ENCODE measurements around the gene SIRPB2.
"Not testable (repeated sequence)": the region's sequence is repeated elsewhere in the genome, so short reads cannot be mapped to it uniquely, and the experiment has no call there.

The SIRPB2 gene

DNA sequence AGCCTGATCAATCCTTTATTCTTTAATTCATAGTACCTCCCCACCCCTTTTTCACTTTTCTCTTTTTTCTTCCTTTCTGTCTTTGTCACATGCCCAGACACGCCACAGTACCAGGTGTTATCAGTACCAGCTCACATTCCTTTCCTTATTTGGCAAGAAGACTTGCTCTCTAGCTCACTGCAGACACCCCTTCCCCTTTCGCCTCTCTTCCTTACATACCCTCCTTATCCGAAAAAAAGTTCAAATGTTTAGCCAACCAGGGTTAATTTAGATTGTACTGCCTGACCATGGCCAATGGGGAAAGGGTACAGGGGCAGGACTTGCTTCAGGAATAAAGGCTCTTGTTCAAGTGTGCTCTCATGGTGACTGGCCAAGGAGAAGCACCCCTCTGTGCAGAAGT lies 9.3 kb upstream of the SIRPB2 start:
- no peak for FAIRE-seq

DNA sequence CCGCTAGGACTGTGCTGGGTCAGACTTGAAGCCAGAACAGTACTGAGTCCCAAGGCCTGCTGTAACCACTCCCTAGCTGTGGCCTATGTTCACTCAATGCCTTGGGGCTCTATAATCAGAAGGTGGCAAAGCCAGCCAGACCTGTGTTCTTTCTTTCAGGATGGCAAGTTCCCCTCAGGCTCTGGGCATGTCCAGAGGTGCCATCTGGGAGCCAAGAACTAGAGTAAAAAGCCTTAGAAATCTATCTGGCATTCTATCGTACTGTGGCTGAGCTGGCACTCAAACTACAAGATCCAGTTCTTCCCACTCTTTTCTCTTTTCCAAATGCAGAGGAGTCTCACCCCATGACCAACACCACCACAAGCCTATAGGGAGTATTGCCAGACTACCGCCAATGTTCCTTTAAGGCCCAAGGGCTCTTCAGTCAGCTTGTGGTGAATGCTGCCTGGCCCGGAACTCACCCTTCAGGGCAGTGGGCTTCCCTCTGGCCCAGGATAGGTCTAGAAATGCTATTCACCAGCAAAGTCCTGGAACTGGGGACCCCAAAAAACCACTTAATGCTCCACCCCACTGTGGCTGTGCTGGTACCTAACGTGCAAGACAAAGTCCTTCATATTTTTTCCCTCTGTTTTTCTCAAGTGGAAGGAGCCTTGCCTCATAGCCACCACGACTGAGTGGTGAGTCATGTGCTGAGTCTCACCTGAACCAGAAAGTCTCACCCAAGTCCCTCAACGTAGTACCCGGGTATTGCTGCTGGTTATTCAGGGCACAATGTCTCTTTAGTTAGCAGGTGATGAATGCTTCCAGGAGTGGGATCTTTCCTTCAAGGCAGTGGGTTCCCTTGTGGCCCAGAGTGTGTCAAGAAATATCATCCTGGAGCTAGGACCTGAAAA lies 8.6 kb upstream of the SIRPB2 start:
- FAIRE-seq (no peak), DNase-seq (ENCODE audit: insufficient read length, low spot score) (no peak)

More for the DNA sequence above, 9.3 kb upstream of the SIRPB2 start:
- no peak for DNase-seq (ENCODE audit: insufficient read length, low spot score)

DNA sequence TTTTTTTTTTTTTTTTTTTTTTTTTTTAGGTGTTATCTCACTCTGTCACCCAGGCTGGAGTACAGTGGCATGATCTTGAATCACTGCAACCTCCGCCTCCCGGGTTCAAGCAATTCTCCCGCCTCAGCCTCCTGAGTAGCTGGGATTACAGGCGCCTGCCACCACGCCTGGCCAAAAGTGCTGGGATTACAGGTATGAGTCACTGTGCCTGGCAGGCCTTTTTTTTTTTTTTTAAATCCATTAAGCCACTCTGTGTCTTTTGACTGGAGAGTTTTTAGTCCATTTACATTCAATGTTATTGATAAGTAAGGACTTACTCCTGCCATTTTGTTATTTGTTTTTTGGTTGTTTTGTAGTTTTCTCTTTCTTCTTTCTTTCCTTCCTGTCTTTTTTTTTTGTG lies 6.2 kb upstream of the SIRPB2 start:
- DNase-seq (ENCODE audit: insufficient read length, low spot score); FAIRE-seq: not testable (repeated sequence)

DNA sequence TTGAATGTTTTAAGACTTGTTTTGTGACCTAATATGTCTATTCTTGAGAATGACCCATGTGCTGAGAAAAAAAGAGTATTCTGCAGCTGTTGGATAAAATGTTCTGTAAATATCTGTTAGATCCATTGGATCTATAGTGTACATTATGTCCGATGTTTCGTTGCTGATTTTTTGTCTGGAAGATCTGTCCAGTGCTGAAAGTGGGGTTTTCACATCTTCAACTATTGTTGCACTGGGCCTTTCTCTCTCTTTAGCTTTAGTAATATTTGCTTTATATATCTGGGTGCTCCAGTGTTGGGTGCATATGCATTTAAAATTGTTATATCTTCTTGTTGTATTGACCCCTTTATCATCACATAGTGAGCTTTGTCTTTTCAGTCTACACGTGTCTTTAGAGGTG lies 5.7 kb upstream of the SIRPB2 start:
- FAIRE-seq (no peak), DNase-seq (ENCODE audit: insufficient read length, low spot score) (no peak)

DNA sequence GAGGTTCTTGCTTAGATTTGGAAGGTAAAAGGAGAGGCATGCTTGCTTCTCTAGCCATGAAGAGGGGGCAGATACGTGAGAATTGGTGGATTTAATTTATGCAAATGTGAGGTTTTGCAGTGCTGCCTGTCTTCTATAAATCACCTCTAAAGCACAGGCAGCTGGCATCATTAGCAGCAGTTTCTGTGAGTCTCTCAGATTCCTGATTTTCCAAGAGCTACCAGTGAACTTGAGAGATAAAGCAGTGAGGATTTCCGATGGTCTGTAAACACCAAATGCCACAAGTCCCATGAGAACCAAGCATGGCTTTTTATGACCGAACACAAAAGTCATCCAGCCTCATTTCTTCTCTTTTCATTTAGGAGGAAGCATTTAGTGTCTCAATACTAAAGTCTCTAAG lies 3.2 kb upstream of the SIRPB2 start:
- no peak for FAIRE-seq

DNA sequence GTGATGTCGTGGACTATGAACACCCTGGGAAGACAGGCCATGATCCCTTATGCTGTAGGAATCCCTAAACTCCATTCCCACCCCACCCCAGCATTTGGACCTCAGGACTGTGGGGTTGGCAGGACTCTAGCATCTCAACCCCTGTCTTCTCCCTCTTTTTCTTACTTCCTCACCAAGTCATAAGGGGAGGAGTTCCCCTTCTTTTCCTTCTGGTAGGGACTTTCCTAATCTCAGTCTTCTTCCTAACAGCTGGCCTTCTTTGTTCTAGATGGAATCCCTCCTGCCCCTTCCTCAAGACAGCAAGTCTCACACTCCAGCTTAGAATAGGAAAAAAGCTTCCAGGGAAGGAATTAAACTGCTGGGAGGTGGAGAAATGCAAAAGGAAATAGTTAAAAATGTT lies 2.3 kb upstream of the SIRPB2 start:
- DNase-seq (ENCODE audit: insufficient read length, low spot score): no peak

More for the DNA sequence above, 3.2 kb upstream of the SIRPB2 start:
- no peak for DNase-seq (ENCODE audit: insufficient read length, low spot score)

DNA sequence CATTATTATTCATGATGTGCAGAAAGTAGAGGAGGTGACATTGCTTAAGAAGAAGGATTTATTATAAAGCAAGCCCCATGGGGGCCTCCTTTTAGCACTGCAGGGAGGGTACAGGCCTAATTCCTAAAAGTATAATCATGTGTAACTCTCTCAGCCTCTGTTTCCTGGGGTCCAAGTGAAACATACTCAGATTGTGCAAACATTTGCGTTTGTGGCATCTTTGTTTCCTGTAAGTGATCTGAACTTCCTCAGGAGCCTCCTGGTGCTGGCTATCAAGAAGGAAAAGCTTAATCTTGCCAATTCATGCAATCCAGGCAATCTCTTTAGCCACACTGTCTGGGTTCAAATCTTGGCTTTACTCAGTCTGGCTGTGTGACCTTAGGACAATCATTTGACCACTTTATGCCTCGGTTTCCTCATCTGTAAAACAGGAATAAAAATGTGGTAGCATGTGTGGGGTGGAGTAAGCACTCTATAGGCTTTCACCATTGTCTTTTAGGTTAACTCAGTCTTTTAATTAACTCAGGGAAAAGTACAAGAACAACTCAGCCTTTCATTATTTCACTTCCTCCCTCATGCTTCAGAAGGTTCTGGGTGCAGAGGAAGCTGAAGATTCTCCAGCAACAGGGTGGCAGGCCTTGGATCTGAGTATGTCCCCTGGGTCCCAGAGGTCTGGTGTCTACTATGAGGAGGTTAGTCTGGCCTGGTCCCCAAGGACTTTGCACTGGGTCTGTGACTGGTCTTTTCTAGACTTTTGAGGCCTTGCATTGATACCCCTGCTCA lies 831 bp upstream of the SIRPB2 start:
- DNase-seq (ENCODE audit: insufficient read length, low spot score): no peak
- no peak for FAIRE-seq

More for the DNA sequence above, 2.3 kb upstream of the SIRPB2 start:
- no peak for FAIRE-seq

DNA sequence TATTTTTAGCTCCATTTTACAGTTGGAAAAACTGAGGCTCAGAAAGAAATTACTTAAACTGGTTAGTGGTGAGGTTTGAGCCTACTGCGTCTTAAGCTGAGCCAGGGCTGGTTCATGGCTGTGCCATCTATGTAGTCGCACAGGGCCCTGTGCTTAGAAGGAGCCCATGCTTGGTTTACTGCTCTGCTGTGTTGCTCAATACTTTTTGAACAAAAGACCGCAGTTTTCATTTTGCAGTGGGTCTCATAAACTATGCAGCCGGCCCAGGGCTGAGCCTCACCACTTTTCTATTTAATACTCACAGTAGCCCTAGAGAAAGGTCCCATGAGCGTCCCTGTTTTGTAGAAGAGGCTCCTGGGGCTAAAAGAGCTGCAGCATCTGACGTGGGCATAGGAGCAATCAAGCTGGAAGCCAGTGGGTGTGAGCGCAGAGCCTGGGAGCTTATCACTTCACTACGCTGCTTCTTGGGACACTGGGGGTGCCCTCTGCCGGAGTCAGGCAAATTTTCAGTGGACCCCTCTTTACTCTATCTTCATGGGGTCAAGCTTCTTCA lies 501 bp downstream of the SIRPB2 start:
- no peak for DNase-seq (ENCODE audit: insufficient read length, low spot score)
- no peak for FAIRE-seq

DNA sequence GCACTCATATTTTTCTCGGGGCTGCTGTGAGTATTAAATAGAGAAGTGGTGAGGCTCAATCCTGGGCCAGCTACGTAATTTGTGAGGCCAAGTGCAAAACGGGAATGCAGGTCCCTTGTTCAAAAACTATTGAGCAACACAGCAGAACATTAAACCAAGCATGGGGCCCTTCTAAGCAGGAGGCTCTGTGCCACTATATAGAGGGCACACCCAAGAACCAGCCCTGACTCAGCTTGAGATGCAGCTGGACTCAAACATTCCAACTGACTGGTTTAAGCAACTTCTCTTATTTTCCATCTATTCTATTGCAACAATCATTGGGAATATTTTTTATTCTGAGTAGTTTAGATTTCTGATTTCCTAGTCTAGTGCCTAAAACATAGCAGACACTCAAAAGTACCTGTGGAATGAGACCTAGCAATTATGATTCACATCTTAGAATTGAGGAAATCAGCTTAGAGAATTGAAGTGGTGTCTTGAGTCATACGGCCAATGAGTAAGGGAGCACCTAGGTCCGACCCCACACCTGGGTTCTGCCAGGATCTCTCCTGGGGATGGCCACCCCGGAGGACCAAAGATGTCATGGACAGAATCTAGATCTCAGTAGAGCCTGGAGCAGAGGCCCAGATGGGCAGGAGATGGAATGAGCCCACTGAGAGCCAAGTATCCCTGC lies 1.3 kb downstream of the SIRPB2 start:
- no peak for FAIRE-seq
- no peak for DNase-seq (ENCODE audit: insufficient read length, low spot score)

DNA sequence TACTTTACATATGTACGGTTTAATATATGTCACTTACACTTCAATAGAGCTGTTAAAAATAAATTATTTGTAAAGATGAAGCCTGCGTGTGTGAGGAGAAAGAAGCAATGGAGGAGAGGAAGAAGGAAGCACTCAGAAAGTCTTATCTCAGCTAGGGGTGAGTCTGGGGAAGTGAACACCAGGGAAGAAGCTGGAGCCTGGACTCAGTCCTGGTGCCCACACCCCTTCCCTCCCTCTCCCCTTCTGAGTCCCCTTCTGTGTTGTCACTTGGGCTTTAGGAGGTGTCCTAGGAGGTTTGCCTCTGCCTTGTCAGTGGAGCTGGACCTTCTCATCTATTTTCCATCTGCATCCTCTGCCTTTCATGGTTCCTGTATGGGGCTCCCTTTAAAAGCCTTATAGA lies 1.9 kb downstream of the SIRPB2 start:
- DNase-seq (ENCODE audit: insufficient read length, low spot score): no peak
- FAIRE-seq: no peak

DNA sequence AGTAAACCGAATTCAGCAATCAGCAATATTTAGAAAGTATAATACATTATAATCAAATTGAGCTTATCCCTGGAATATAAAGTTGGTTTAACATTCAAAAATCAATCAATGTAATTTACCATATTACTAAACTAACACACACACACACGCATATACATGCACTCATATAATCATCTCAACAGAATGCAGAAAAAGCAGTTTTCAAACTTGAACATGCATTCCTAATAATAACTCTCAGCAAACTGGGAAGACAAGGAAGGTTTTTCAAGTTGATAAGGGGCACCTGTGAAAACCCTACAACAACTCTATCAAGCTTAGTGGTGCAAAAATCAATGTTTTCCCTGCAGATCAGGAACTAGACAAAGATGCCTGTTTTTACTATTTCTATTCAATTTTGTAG lies 4.7 kb downstream of the SIRPB2 start:
- FAIRE-seq: no peak
- DNase-seq (ENCODE audit: insufficient read length, low spot score): no peak

DNA sequence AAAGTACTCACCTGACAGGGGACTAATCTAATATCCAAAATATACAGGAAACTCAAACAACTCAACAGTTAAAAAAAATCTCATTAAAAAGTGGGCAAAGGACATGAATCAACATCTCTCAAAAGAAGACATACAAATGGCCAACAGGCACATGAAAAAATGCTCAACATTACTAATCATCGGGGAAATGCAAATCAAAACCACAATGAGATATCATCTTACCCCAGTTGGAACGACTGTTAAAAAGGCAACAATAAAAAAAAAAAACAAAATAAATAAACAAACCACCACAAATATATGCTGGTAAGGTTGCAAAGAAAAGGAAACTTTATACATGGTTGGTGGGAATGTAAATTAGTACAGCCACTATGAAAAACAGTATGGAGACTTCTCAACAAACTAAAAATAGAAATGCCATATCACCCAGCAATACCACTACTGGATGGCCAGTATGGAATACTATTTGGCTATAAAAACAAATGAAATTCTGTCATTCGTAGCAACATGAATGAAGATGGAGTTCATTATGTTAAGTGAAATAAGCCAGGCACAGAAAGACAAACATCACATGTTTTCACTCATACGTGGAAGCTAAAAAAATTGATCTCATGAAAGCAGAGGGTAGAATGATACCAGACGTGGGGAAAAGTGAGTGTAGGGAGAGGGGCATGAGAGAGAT lies 6.6 kb downstream of the SIRPB2 start:
- DNase-seq (ENCODE audit: insufficient read length, low spot score) (no peak), FAIRE-seq (no peak)

DNA sequence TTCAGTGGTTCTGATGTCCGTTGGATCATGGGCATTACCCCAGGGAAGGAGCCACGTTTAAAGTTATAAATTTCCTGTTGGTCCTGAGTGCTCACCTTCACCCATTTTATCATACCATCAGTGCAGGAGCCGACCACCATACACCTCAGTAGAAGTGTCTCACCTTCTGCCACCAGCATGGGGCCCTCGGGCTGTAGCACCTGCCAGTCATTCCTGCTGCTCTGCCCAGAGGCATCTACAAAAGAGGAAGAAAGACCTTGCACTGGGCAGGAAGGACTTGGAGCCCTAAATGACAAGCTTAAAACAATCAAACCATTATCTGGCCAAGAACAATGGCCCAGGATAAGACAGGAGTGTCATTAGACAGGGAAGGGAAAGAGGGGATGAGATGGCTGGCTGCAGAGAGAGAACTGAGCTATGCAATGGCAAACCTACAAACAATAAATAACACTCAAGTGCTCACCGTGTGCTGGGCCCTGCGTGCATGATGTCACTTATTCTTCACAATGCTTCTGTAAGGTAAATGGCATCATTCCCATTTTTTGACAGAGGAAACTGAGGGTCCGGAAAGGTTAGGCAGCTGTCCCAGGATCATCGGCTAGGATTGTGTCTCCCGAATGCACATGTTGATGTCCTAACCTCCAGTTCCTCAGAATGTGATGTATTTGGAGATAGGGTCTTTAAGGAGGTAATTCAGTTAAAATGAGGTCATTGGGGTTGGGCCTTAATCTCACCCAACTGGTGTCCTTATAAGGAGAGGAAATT lies 11.2 kb downstream of the SIRPB2 start:
- no peak for FAIRE-seq

DNA sequence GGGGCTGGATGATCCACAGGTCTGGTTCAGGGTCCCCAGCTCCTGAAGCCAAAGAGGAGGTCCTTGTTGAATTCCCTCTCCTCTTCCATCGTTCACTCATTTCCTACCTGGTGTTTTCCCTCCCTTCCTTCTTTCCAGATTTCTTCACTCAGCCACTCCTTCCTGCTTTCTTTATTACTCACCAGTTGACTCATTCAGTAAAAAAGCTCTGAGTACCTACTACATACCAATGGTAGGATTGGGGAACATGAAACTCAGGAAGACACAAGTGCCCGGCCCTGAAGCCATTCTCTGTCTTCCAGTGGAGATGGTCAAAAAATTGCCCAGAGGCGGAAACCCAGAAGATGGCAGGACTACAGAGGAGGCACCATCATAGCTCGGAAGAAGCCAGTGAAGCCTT lies 12.7 kb downstream of the SIRPB2 start:
- DNase-seq (ENCODE audit: insufficient read length, low spot score) (no peak), FAIRE-seq (no peak)

More for the DNA sequence above, 11.2 kb downstream of the SIRPB2 start:
- no peak for DNase-seq (ENCODE audit: insufficient read length, low spot score)

DNA sequence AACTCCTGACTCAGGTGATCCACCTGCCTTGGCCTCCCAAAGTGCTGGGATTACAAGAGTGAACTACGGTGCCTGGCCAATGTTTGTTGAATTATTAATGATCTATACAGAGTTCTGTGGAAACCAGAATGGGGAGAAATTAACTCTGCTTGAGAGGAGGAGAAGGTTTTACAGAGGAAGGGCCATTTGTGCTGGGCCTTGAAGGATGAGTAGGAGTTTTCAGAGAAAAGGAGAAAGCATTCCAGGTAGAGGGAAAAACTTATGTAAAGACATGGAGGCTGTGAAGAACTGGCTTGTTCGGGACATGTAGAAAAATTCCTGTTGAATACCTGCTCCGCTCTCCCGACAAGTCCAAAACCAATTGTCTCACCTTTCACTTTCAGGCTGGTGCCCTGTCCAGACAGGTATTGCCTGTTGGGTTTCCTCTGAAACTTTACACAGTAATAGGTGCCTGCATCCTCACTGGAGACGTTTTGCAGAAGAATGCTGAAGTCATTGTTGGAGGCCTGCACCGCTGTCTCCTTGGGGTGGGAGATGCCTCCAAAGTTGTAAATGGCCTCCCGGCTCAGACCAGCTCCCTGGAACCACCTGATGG lies 13.2 kb downstream of the SIRPB2 start:
- FAIRE-seq: no peak

DNA sequence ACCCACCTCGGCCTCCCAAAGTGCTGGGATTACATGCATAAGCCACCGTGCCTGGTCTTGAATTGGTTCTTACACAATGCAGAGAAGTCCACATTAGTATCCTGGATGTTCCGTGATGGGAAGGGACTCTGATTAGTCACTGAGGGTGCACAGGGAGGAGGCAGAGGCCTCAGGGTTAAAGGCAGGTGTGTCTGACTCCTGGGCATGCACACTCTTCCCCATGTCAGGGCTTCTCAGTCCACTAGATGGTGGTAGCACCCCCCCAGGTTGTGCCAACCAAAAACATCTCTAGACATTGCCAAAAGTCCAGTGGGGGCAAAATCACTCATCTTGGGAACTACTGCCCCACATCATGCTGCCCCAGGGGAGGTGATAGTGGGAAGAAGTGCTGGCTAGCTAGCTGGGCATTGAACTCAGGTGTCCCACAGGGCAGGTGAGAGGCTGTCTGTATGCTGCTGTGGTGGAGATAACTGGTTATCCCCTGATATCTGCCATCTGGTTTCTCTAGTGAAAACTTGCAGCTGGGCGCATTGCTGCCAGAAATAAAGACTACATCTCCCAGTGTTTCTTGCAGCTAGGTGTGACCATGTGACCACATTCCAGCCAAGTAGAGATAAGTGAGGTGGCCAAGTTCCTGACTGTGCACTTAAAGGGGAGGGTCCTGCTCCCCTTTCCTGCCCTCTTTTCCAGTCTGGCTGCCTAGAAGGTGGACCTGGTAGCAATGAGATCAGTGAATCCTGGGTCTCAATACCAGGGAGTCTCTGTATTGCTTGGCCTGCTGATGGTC lies 16.2 kb downstream of the SIRPB2 start:
- DNase-seq (ENCODE audit: insufficient read length, low spot score) (no peak), FAIRE-seq (no peak)

More for the DNA sequence above, 13.2 kb downstream of the SIRPB2 start:
- no peak for DNase-seq (ENCODE audit: insufficient read length, low spot score)

DNA sequence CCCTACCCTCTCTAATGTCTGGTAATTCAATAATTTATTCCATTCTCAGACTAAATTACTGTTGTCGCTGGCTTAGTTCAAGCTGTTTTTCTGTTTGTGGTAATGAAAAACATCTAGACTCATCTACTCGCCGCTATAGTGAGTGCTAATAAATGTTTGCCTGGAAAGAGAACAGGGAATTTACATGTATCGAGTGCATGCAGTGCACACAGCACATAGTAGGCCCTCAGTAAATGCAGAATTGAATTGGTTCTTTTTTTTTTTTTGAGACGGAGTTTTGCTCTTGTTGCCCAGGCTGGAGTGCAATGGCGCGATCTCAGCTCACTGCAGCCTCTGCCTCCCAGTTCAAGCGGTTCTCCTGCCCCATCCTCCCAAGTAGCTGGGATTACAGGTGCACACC lies 16.9 kb downstream of the SIRPB2 start:
- FAIRE-seq: no peak

More for the DNA sequence above, 16.9 kb downstream of the SIRPB2 start:
- DNase-seq (ENCODE audit: insufficient read length, low spot score): no peak
